T-helper 2 cell treated with Interferon-gamma antibody and Interleukin-4, amounts not matched to agents 5 μg/mL and 100 μg/mL, for 36 hours (primary cell): Measurements from ENCODE around the gene AMIGO2.
A peak's percentile ranks its signal among the peaks of the same experiment; 100 is the strongest.

Source experiments
- DNase-seq: peaks from one replicate; pipeline ENCODE4 v3.0.0; 2021; ENCODE audit warnings: low spot score
- H3K27ac Mint-ChIP-seq: one replicate; pipeline ENCODE4 v1.8.0; 2021; ENCODE audit warnings: mild to moderate bottlenecking, mixed read lengths
- H3K27me3 Mint-ChIP-seq: one replicate; pipeline ENCODE4 v1.8.0; 2021; ENCODE audit warnings: low read depth, mixed read lengths
- H3K36me3 Mint-ChIP-seq: one replicate; pipeline ENCODE4 v1.8.0; 2021; ENCODE audit warnings: low read depth, mixed read lengths
- H3K4me1 Mint-ChIP-seq: one replicate; pipeline ENCODE4 v1.8.0; 2021; ENCODE audit warnings: low read depth, mixed read lengths
- H3K4me3 Mint-ChIP-seq: one replicate; pipeline ENCODE4 v1.8.0; 2022; ENCODE audit warnings: mild to moderate bottlenecking, moderate library complexity, mixed read lengths
- H3K9me3 Mint-ChIP-seq: one replicate; pipeline ENCODE4 v1.8.0; 2021; ENCODE audit warnings: mixed read lengths

Gene AMIGO2

DNA sequence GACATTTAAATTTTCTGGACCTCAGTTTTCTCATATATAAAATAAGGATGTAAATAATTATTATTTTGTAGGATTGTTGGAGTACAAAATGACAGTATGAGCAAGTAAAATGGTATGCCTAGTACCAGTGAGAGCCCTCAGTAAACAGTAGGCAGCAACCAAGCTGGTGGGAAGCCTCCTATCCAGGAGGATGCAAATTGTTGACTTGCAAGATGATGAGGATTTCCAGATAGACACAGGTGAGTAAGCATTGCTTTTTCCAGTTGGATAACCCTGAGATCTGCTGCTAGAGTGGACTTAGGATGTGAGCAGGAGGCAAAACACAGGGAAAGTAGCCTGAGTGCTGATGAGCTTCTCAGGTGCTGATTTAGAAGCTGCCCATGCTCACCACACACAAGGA, 28.2 kb upstream of the AMIGO2 start:
- peaks cover 11% of the 10 kb centered on the region for H3K36me3 Mint-ChIP-seq
- H3K4me3 Mint-ChIP-seq = no peak overlapping the region
- no peak overlapping the region for H3K27ac Mint-ChIP-seq
- DNase-seq = no peak
- H3K27me3 Mint-ChIP-seq = no peaks in the 10 kb centered on the region
- H3K9me3 Mint-ChIP-seq = no peaks in the 10 kb centered on the region
- H3K4me1 Mint-ChIP-seq = peaks cover 22% of the 10 kb centered on the region

DNA sequence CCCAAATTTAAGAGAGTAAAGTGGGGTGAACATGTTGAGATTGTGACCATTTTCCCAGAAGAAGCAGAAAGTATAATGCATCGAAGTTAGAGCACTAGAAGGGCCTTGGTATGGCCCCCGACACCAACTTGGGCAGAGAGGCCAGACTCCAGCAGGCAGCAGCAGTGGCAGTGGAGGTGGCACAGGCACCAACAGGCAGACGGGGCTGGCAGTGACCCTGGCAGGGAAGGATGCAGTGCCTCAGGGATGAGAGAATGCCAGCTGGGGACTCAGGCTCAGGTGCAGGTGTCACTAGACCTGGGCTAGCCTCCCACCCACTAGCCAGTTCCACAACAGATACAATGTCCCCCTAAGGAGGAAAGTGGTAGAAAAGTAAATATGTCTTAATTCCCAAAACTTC, 27.7 kb upstream of the AMIGO2 start:
- Mint-ChIP-seq H3K27me3 (no peaks in the 10 kb centered on the region), H3K27ac (no peak overlapping the region), H3K4me3 (no peak overlapping the region)

DNA sequence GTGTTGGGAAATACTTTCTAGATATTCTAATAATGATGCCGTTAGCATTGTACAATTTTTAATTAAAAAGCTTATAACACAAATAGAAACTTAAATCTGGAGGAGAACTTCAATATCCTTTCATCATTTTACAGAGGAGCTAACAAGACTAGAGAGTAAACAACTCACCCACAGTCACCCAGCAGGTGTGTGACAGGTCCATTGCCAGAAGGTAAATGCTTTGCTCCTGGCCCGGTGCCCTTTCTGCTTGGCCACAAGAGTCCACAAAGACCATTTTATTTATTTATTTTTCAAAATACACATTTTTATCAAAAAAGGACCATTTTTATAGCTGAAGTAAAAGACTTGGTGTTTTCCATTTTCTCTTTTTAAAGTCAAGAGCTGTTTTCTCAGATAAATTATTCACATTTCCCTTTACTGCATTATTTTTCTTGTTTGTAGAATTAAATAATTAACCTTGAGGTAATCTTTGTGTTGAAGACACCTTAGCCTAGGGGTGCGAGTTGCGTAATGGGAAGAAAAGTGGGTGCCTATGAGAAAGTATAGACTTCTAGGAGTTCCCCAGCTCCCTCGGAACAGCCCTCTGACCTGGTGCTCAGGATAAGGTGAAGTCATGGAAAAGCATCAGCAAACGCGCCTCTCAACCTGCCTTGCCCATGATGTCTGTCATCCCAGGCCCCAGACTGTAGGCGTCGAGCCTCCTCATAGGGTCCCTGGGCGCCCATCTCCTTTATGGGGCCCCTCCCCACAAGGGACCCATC, 26.3 kb upstream of the AMIGO2 start:
- Mint-ChIP-seq H3K27me3 (no peaks in the 10 kb centered on the region), H3K36me3 (peaks cover 8% of the 10 kb centered on the region), H3K4me3 (no peak overlapping the region)

More for the DNA sequence above, 27.7 kb upstream of the AMIGO2 start:
- no peaks in the 10 kb centered on the region for H3K9me3 Mint-ChIP-seq
- H3K4me1 Mint-ChIP-seq = peaks cover 17% of the 10 kb centered on the region
- DNase-seq = no peak
- H3K36me3 Mint-ChIP-seq = peaks cover 11% of the 10 kb centered on the region

DNA sequence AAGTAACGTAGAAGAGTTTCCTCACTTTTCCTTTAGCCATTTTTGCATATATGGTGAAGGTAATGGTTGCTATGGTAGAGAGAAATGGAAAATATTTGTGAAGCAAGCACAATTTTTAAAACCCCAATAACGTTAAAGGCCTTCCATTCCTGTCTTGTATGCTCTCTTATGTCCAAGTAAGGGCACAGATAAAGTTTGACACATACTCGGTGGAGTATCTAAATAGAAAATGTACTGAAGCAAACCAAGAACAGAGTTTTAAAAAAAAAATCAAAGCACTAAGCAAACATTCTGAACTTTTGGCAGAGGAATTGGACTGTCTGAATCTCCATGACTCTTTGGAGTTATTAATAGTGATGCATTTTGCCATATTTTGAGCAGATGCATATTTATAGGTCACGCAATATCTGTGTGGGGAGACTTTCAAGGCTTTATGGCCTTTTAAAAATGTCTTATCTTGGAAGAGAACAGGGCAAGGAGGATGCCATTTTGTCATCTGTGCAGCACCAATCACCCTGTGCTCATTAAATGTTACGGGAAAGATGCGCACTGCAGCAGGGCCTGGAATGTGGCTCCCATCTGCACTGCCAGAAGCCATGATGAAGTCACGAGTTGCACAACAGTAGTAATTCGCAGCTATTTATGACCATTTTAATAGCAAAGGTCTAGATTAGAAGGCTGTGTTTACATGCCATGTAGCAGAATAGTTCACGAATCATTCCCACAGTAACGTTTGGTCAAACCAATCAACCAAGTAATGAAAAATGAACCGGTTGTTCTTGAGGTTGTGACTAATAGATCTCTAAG, 23.3 kb upstream of the AMIGO2 start:
- no peaks in the 10 kb centered on the region for H3K27me3 Mint-ChIP-seq
- no peak overlapping the region for H3K4me3 Mint-ChIP-seq
- no peaks in the 10 kb centered on the region for H3K9me3 Mint-ChIP-seq
- no peak overlapping the region for H3K27ac Mint-ChIP-seq
- H3K4me1 Mint-ChIP-seq = no peaks in the 10 kb centered on the region
- H3K36me3 Mint-ChIP-seq = peaks cover 3% of the 10 kb centered on the region
- no peak for DNase-seq

More for the DNA sequence above, 26.3 kb upstream of the AMIGO2 start:
- DNase-seq = no peak
- Mint-ChIP-seq H3K27ac (no peak overlapping the region), H3K4me1 (peaks cover 7% of the 10 kb centered on the region), H3K9me3 (no peaks in the 10 kb centered on the region)

DNA sequence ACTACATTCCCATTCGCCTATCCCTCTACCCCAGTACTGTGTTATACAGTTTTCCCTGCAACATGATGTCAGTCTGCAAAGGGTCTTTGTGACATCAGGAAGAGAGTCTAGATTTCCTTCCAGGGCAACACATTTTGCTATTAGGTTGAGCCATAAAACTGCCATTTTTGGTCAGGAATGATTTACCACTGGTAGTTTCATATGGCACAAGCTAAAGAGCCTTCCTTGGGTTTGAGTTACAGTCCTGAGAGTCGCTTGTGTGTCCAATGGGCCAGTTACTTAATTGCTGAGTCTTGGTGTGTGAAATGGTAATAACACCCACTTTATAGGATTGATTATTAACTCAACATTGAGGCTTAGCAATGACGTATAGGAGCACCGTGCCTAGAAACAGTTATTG, 22.6 kb upstream of the AMIGO2 start:
- no peak overlapping the region for H3K27ac Mint-ChIP-seq
- H3K4me1 Mint-ChIP-seq = no peaks in the 10 kb centered on the region
- no peaks in the 10 kb centered on the region for H3K27me3 Mint-ChIP-seq
- no peak for DNase-seq
- H3K9me3 Mint-ChIP-seq = no peaks in the 10 kb centered on the region
- H3K4me3 Mint-ChIP-seq = no peak overlapping the region
- peaks cover 2% of the 10 kb centered on the region for H3K36me3 Mint-ChIP-seq

DNA sequence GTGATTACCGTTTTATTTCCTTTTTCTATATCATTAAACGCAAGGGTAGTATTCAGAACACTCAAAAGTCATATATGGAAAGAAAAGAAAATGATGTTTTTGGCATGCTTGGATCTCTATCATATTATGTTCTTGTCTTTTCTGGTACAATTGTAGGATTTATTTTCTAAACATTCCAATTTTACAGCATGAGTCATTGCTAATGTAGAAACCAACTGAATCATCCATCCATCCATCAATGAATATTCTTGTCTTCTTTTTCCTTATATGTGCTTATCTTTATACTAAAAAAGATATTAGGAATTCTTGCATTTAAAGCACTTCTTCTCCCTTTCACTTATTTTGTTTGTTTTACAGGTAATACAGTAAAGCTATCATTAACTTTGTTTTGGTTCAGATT, 20.4 kb upstream of the AMIGO2 start:
- no peak for DNase-seq
- H3K9me3 Mint-ChIP-seq = no peaks in the 10 kb centered on the region
- no peak overlapping the region for H3K27ac Mint-ChIP-seq

DNA sequence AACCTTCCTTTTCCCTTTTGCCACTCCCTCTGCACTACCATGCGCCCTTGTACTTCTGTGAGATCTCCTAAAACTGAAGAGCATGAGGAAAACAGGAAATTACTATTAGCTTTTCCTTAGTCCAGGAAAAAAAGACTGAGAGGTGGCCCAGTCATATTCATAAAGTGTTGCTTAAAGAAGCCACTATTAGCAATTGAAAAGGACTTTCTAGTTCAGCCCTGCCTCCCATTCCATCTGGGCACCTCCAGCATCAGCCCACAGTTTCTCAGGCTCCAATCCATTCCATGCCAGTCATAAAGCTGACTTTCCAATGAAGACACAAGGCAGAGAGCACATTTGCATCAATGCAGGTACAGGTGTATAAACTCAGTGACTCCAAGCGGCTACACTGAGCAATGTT, 19.9 kb upstream of the AMIGO2 start:
- Mint-ChIP-seq H3K27ac (no peak overlapping the region), H3K4me3 (no peak overlapping the region), H3K27me3 (no peaks in the 10 kb centered on the region), H3K4me1 (peaks cover 8% of the 10 kb centered on the region), H3K9me3 (no peaks in the 10 kb centered on the region), H3K36me3 (peaks cover 2% of the 10 kb centered on the region)
- no peak for DNase-seq

More for the DNA sequence above, 20.4 kb upstream of the AMIGO2 start:
- Mint-ChIP-seq H3K4me3 (no peak overlapping the region), H3K27me3 (no peaks in the 10 kb centered on the region), H3K36me3 (peaks cover 1% of the 10 kb centered on the region), H3K4me1 (peaks cover 6% of the 10 kb centered on the region)

DNA sequence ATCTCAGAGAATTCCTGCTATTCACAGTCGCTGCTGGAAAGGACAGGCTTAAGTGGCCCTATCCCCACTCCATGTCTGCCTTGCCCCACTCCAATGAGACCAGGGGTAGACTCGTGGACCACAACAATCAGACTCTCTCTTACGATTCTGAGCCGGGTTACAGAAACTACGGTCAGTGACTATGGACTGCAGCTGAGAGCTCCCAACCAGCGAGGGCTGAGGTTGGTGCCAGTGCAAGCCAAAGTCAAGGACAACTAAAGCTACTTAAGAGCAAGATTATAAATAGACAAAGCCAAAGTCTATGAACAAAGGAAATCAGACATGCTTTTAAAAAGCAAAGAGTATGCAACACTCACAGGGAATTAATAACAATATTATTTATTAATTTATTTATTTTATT, 18.3 kb upstream of the AMIGO2 start:
- Mint-ChIP-seq H3K27ac (no peak overlapping the region), H3K36me3 (peaks cover 2% of the 10 kb centered on the region), H3K27me3 (peaks cover 3% of the 10 kb centered on the region), H3K9me3 (no peaks in the 10 kb centered on the region), H3K4me3 (no peak overlapping the region), H3K4me1 (peaks cover 12% of the 10 kb centered on the region)
- no peak for DNase-seq

DNA sequence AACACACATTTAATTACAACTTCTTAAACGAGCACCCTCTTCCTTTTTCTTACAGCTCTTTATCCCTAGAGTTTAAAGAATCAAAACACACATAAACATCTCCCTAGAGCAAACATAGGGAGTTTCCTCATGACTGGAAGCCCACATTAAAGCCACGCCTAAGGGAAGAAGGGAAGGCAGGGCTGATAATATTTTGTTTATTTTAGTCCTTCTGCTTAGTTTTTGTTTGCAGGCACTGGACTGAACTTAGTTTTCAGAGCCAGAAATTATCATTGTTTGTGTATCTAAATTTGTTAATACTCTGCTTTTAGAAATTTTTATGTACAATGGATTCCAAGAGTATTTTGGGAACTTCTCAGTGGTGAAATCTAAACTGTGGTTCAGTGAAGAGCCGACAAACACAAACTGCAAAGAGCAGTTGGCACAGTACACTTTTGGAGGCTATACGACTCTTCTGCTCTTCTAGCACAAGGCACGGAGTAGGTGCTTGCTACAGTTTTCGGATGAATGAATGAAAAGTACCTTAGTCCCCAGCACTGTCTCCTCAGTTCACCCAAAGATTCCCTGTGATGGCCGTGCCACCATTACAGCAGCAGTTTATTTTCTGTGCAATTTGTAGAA, 17.6 kb upstream of the AMIGO2 start:
- Mint-ChIP-seq H3K27me3 (peaks cover 4% of the 10 kb centered on the region), H3K9me3 (no peaks in the 10 kb centered on the region), H3K4me3 (no peak overlapping the region), H3K27ac (no peak overlapping the region), H3K4me1 (peaks cover 13% of the 10 kb centered on the region), H3K36me3 (peaks cover 2% of the 10 kb centered on the region)
- DNase-seq = no peak

DNA sequence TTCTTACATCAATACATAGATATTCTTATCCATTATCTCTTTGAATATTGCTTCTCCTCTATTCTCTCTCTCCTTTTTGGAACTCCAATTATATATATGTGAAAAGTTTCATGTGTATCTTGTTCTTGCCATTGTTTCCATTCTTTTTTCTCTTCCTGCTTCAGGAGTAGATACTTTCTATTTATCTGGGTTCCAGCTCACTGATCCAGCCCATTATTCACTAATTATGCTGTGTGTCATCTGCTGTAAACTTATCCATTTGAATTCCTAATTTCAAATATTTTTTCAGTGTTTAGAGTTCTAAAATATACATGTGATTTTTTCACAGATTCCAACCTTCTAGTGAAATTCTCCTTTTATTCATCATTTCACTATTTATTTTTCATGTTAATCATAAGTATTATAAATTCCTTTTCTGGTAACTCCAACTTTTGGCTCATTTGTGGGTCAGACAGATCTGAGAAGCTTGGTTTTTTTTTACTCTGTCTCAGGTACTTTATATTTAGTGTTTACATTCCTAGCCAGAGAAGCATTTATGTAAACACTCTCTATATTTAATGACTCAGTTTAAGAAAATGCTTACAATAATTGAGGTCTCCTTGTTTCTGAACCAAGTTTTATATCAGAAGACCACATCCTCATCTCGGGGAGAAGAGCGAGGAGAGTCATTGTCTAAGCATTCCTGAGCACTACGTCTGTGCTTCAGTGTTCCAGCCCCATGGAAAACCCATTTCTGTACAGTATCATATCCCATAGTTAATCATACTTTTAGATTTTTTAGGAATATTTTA, 15.9 kb upstream of the AMIGO2 start:
- DNase-seq = no peak
- peaks cover 2% of the 10 kb centered on the region for H3K36me3 Mint-ChIP-seq
- peak overlapping the region; percentile 9 for H3K4me3 Mint-ChIP-seq
- peaks cover 13% of the 10 kb centered on the region for H3K4me1 Mint-ChIP-seq
- H3K9me3 Mint-ChIP-seq = peaks cover 6% of the 10 kb centered on the region
- no peak overlapping the region for H3K27ac Mint-ChIP-seq
- peaks cover 4% of the 10 kb centered on the region for H3K27me3 Mint-ChIP-seq

DNA sequence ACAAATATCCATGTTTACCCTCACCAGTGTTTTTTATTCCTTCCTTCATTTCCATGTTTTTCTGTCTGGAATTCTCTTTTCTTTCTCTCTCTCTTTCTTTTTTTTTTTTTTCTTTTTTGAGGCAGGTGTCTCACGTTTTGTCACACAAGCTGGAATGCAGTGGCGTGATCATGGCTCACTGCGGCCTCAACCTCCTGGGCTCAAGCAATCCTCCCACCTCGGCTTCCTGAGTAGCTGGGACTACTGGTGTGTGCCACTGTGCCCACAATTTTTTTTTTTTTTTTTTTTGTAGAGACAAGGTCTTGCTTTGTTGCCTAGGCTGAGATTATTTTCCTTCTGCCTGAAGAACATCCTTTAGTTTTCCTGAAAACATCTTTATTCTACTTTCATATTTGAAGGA, 15.0 kb upstream of the AMIGO2 start:
- Mint-ChIP-seq H3K27me3 (peaks cover 4% of the 10 kb centered on the region), H3K36me3 (peaks cover 3% of the 10 kb centered on the region), H3K9me3 (peaks cover 12% of the 10 kb centered on the region), H3K27ac (no peak overlapping the region), H3K4me1 (peaks cover 13% of the 10 kb centered on the region), H3K4me3 (no peak overlapping the region)
- no peak for DNase-seq

DNA sequence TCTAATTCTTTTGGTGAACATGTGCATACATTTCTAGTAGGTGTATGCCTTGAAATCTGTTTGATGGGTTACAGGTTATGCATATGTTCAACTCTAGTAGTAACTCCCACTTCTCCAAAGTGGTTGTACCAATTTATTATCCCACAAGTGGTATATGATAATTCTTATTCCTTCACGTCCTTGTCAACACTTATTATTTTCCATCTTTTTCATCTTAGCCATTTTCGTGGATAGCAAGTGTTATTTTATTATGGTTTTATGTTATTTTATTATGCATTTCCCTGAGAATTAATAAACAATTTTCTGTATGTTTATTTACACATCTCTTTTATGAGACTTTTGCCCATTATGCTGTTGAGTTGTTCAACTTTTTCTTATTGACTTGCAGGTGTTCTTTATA, 11.2 kb upstream of the AMIGO2 start:
- DNase-seq = no peak
- Mint-ChIP-seq H3K36me3 (peaks cover 3% of the 10 kb centered on the region), H3K9me3 (peaks cover 12% of the 10 kb centered on the region), H3K4me1 (peaks cover 14% of the 10 kb centered on the region), H3K27me3 (peaks cover 4% of the 10 kb centered on the region), H3K27ac (no peak overlapping the region), H3K4me3 (no peak overlapping the region)

DNA sequence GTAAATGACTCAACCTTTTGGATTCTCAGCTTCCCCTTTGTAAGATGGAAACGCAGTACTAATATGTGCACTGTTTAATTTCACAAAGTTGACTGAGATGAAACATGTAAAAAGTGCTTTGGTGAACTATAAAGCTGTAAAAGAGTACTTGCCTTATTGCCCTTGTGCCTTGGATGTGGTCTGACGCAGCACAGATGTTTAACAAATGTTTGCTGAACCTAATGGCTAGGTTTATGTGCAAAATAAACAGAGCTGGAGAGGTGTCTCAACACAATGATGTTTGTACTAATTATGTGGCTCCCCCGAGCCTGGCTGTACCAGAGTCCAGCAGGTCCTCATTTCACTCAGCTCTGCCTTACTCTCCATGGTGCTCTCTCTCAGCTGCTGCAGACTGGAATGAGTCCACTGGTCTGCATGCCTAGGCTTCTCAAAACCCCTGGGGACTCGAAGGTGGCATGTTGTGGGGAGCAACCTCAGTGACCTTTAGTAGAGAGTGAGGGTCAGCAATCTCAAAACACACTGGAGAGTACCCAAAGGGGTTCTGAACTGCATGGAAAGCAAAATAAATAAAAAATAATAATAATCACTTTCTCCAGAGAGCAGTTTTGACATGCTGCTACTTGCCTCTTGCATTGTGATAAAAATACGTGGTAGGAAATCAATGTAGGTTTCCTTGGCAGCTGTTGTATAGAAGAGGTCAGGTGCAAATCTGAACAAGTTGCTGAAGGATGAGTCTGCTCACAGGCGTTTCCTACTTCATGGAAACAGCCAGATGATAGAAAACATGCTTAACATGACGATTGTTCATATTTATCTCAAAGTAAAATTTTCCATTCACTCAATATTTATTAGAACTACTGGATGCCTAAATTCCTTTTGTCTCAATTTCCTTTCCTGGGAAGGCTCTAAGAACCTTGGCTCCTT, 8.5 kb upstream of the AMIGO2 start:
- Mint-ChIP-seq H3K4me1 (peaks cover 27% of the 10 kb centered on the region), H3K27ac (no peak overlapping the region), H3K4me3 (no peak overlapping the region), H3K9me3 (peaks cover 12% of the 10 kb centered on the region), H3K36me3 (peaks cover 1% of the 10 kb centered on the region), H3K27me3 (peaks cover 3% of the 10 kb centered on the region)
- no peak for DNase-seq
